Skeletal muscle cell (primary cell): Measurements from ENCODE around the gene SLC2A6.

Source experiments
- DNase-seq: peaks from one replicate; pipeline ENCODE4 v3.0.0-alpha.2; 2010; ENCODE audit warnings: low read depth
- H3K4me3 ChIP-seq: 2 replicates; pipeline ENCODE4 v1.5.1; 2011; ENCODE audit warnings: low read depth, mild to moderate bottlenecking, control low read depth, low read length, moderate library complexity

SLC2A6 gene

DNA sequence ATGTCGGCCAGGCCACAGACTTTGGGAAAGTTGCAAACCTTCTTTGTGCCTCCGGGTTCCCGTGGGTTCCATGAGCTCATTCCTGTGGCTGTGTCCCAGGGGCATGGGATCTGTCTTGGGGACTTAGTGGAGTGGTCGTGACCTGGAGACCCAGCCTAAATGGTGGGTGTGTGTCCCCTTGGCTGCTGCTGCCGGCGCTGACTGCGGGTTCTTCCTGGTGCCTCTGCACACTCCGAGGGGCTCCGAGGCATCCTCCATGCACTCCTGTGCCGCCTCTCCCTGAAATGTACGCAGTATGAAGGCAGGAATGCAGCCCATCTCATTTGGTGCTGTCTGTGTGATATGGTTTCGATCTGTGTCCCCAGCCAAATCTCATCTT, 21.0 kb upstream of the SLC2A6 start:
- DNase-seq: no peak
- H3K4me3 ChIP-seq: no peak overlapping the region

DNA sequence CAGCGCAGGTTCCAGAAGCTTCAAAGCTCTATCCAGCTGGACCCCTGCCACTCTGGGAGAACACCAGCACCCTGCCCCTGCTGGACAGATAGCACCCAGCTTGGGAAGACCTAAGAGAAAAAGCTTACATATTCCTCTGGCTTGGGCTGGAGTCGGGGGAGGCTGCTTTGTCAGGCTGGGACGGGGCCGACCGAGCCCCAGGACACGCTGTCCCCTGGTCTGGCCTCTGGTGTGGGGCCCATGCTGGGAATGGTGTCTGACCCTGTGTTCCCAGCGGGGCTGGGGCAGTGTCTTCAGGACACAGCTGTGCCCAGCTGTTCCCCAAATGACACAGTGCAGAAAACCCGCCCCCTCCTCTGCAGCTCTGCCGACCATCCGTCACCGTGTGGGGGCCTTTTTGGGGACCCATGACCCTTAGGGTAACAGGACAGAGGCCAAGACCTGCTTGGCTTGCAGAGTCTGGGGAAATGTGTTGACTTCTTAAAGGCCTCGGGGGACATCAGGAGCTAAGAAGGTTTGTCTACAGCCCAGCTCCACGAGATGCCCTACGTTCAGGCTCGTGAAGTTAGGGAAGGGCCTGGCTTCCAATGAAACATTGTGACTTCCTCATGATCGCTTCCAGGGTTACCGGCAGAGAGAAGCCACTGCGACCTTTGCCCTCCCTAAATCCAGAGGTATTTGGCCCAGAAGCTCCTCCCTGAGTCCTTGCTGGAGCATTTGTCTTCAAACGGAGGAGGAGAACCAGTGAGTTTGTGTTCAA, 20.4 kb upstream of the SLC2A6 start:
- DNase-seq: no peak

DNA sequence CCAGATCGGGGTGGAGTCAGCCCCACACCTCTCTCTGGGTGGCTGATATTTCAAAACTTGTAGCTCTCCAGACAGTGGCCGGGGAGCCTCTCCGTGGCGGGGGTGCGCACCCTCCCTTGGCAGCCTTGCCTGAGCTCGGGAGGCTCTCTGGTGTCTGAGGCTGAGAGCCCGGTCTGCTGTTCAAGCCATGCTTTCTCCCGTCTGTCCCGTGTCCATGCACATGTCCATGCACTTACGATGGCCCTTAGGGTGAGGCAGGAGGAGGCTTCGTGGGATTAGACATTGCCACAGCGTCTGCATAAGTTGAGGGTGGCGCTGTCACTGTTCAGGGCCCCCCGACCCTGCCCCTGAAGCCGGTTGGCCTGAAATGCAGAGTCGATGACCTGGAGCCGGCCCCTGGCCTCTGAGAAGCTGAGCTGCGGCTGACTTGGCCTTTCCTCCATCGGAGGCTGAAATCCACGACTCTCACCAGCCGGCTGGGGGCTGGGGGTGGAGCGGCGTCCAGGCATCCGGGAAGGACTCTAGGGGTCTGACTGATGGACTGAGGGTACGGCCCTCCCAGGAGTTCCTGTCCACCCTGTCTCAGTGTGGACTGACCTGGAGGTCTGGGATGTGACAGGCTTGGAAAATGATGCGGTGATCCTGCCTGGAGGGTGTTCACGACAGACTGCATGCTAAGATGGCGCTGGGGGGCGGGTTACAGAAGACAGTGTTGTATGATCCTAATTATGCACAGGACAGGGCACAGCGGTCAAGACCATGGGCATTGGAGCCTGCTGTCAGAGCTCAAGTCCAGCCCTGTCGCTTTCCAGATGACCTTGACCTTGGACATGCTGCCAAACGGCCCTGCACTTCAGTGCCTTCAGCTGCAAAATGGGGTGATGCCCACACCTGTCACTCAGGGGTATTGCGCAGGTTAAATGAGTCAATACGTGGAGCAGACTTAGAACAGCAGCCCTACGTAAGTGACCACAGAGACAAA, 18.3 kb upstream of the SLC2A6 start:
- DNase-seq: no peak
- H3K4me3 ChIP-seq: no peak overlapping the region

More for the DNA sequence above, 20.4 kb upstream of the SLC2A6 start:
- no peak overlapping the region for H3K4me3 ChIP-seq

GRCh38 chr9:133495327-133496293, 16.7 kb upstream of the SLC2A6 start:
- no peak for DNase-seq
- H3K4me3 ChIP-seq: no peak overlapping the region

DNA sequence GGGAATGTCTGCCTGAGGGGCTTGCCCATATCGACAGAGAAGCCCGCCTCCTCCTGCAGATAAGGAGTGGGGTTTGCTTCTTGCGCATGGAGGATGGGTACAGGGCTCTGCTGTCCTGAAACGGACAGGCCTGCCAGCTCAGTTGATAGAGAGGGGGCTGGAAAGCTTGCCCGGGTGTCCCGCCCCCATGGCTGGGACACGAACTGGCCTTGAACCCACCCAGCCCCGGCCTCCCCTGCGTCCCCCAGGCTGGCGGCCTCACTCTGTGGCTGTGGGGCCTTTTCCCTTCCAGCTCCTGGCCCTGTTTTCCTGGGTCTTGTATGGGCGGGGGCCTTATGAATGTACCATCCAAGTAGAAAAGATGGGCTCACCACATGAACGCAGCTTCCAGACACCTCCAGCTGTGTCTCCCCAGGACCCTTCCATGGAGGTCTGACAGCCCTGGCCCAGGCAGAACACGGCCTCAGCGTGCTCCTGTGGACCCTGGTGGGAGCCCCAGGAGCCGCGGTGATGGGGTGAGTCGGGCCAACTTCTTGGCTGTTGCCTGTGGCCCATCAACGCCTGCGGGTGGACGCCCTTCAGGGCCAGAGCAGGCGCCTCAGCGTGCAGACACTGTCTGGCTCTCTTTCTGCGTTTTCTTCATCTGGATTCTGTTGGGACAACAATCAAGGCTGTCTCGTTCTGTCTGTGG, 15.9 kb upstream of the SLC2A6 start:
- DNase-seq: no peak
- H3K4me3 ChIP-seq: no peak overlapping the region

GRCh38 chr9:133493845-133494540, 15.1 kb upstream of the SLC2A6 start:
- DNase-seq: no peak
- H3K4me3 ChIP-seq: no peak overlapping the region

DNA sequence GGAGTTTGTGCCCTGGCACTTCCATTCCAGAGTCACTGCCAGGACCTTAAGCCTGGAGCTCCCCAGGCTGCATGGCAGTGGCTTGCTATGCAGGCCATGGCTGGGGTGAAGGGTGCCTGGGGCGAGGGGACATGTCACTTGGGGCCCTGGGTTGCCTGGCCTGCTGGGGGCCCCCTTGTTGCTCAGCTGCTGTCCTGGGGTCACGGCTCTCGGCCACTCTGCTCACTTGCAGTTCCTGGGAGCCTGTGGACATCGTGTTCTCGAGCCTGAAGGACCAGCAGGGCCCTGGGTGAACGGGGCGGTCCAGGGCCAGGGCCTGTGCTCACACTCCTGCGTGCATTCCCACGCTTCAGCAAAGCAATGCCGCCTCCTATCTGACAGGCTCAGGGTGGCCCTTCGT, 14.5 kb upstream of the SLC2A6 start:
- no peak for DNase-seq
- no peak overlapping the region for H3K4me3 ChIP-seq

- no peak for DNase-seq
Observed at GRCh38 chr9:133492061-133493021, 13.4 kb upstream of the SLC2A6 start.

DNA sequence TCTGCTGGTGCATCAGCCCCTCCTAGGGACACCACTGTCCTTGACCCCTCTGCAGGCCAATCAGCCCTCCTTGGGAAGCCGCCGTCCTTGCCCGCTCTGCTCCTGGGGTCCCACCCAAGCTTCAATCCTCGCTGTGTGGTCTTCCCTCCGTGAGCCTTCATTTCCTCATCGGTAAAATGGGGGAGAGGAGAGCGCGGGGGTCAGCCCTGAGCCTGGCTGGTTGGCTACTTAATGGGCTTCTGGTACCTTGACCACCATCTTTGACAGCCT, 12.7 kb upstream of the SLC2A6 start:
- DNase-seq: no peak
- H3K4me3 ChIP-seq: no peak overlapping the region

More at GRCh38 chr9:133492061-133493021, 13.4 kb upstream of the SLC2A6 start:
- no peak overlapping the region for H3K4me3 ChIP-seq

DNA sequence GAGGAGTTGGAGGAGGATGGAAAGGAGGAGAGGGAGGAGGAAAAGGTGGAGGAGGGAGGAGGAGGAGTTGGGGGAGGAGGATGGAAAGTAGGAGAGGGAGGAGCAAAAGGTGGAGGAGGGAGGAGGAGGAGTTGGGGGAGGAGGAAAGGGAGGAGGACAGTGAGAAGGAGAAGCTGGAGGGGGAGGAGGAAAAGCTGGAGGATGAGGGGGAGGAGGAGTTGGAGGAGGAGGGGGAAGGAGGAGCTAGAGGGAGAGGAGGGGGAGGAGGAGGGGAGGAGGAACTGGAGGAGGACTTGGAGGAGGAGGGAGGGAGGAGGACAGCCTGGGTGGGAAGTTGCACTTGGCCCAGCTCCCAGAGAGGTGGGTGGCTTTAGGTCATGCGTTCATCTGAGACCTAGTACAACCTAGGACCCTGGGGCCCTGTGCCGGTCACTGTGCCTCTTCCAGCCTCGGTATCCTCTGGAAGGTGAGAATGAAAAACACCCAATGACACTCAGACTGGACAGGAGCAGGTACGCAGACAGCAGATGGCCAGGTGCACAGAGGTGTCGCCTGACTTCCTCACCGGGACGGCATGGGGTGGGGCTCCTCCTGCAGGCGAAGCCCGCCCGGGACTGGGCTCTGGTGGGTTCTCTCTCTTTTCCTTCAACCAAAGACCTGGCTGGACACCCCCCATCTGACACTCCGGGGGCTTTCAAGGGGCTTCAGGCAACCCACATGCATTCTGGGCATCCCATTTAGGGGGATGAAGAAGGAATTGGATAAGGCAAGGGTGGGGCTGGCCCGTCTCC, 12.2 kb upstream of the SLC2A6 start:
- no peak for DNase-seq
- H3K4me3 ChIP-seq: no peak overlapping the region

DNA sequence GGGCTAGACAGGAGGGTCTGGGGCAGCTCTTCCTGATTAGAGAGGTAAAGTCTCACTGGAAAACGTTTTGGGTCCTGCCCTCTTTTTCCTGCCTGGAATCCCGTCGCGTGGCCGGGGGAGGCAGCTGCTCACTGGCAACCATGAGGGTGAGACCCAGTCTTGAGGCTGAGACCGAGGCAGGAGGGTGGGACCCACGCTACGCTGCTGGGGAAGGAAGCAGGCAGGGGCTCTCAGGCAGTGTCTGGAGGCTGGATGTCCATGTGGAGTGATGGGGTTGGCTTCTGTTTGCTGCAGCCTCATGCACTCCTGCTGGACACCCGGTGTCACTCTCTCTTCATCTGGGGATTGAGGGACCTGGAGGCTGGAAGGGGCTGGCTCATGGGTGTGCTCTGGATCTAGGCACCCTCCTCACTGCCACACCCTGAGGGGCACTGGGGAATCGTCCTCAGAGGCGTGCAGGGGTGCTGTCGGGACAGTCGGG, 11.3 kb upstream of the SLC2A6 start:
- no peak overlapping the region for H3K4me3 ChIP-seq

DNA sequence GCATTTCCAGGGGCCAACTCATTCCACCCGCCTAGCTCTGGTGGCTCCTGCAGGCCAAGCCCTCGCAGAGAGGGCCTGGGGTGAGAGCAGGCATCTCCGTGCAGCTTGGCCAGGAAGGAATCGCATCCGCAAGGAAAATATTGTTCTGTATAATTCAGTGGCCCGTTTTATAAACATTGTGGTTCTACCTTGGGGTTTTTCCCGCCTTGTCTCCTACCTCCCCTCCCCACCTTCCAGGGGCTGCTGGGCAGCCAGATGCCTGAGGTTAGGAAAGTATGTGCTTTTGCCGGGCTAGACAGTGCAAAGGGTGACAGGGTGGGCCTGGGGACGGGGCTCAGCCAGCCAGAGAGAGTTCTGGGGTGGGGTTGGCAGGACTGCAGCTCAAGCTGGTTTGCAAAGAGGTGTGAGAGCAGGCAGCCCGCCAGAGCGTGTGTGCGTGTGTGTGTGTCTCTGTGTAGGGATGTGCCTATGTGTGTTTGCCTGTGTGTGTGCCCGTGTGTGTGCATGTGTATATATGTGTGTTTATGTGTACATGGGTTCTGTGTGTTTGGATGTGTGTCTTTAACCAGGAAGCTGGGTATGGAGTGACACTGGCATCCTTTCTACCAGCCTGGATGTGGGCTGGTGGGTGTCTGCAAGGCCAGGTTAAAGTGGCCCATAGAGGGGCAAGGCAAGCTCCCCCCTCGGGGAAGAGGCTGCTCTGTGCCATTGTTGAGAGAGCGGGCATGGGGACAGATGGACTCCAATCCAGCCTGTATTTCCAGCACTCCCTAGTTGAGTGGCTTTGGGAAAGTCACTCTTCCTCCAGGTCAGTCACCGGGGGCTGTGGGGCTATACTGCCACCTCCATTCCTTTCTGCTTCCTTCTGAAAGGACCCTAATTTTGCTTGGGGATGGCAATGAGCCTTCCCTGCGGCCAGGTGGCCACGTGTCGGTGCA, 10.6 kb upstream of the SLC2A6 start:
- no peak overlapping the region for H3K4me3 ChIP-seq

More for the DNA sequence above, 11.3 kb upstream of the SLC2A6 start:
- DNase-seq: no peak

DNA sequence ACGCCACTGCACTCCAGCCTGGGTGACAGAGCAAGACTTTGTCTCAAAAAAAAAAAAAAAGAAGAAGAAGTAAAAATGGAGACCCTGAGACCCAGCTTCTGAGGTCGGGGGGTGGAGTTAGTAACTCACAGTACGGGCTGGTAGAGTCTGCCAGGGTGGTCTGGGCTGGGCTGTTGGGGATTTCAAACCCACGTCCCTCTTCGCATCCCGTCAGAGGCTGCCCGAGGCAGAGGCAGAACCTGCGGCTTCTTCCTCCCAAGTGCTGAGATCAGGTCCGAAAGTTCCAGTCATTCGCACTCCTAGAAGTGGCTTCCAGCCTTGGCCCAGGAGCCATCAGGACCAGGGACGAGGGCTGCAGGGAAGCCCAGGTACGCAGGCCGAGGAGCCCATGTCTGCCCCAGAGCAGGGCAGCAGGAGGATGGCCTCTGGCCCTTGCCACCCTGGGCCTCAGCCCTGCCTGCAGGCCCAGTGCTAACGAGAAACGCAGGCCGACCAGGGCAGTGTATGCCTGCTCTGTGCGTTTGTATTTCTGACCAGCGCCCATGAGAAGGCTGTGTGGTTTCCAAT, 9.9 kb upstream of the SLC2A6 start:
- no peak for DNase-seq
- H3K4me3 ChIP-seq: no peak overlapping the region

More for the DNA sequence above, 10.6 kb upstream of the SLC2A6 start:
- DNase-seq: no peak

GRCh38 chr9:133487331-133487725, 8.4 kb upstream of the SLC2A6 start:
- H3K4me3 ChIP-seq: no peak overlapping the region
- no peak for DNase-seq

- DNase-seq: no peak
- no peak overlapping the region for H3K4me3 ChIP-seq
Observed at GRCh38 chr9:133485531-133486260, 6.8 kb upstream of the SLC2A6 start.
